Caco-2 (cell line): ENCODE measurements around the gene NDUFB7. TPM values are rescaled to one million over a fixed set of nuclear protein-coding genes. Genes with fewer than 3 reads are reported as not detected.
A peak's percentile ranks its signal among the peaks of the same experiment; 100 is the strongest.

Source experiments
- BruUV-seq: library from RNA; stranded (reverse); fragments of 400-500 nt; replicated peaks from 2 replicates; lab custom pipeline; 2021; lab: Mats Ljungman, UMichigan
- CTCF ChIA-PET: fragments of 300-600 bp; sonication (Branson Sonifier 250); formaldehyde crosslinking; loops from one replicate; lab custom pipeline; 2022; ENCODE audit warnings: antibody characterized with exemption; lab: Charles Lee
- POLR2A ChIA-PET: fragments of 300-600 bp; sonication (Branson Sonifier 250); formaldehyde crosslinking; loops from one replicate; lab custom pipeline; 2022; ENCODE audit warnings: antibody characterized with exemption; lab: Charles Lee
- DNase-seq, 2 experiments: peaks; one replicate each; pipeline versions ENCODE4 v3.0.0 to v3.0.0-alpha.2; 2020 to 2022
- H3K27me3 ChIP-seq: replicated peaks from 2 replicates; pipeline ENCODE4 v1.6.0; 2011; ENCODE audit warnings: low read length; ENCODE audit not compliant: control insufficient read depth, insufficient read depth
- H3K36me3 ChIP-seq: 2 replicates; pipeline ENCODE4 v1.5.1; 2011; ENCODE audit warnings: low read length; ENCODE audit not compliant: control insufficient read depth, insufficient read depth
- H3K4me1 ChIP-seq: fragments of 250-450 bp; sonication (Bioruptor Pico); 2 replicates; pipeline ENCODE4 v1.5.1; 2020; ENCODE audit warnings: mild to moderate bottlenecking
- H3K4me3 ChIP-seq: 2 replicates; pipeline ENCODE4 v1.5.1; 2011; ENCODE audit warnings: low read depth, mild to moderate bottlenecking, control low read depth, low read length
- H3K9me3 ChIP-seq: fragments of 250-450 bp; sonication (Bioruptor Pico); 2 replicates; pipeline ENCODE4 v1.5.1; 2020; ENCODE audit warnings: mild to moderate bottlenecking, moderate library complexity
- H3K27ac Mint-ChIP-seq: one replicate; pipeline ENCODE4 v1.8.0; 2022; ENCODE audit warnings: mixed read lengths; ENCODE audit not compliant: unreplicated experiment
- H3K27me3 Mint-ChIP-seq: one replicate; pipeline ENCODE4 v1.8.0; 2022; ENCODE audit warnings: mixed read lengths; ENCODE audit not compliant: insufficient read depth, unreplicated experiment
- H3K36me3 Mint-ChIP-seq: one replicate; pipeline ENCODE4 v1.8.0; 2022; ENCODE audit warnings: mild to moderate bottlenecking, mixed read lengths; ENCODE audit not compliant: insufficient read depth, unreplicated experiment
- H3K4me1 Mint-ChIP-seq: one replicate; pipeline ENCODE4 v1.8.0; 2022; ENCODE audit warnings: low read depth, mixed read lengths; ENCODE audit not compliant: unreplicated experiment
- H3K4me3 Mint-ChIP-seq: one replicate; pipeline ENCODE4 v1.8.0; 2022; ENCODE audit warnings: mild to moderate bottlenecking, moderate library complexity, mixed read lengths; ENCODE audit not compliant: unreplicated experiment
- H3K9me3 Mint-ChIP-seq: one replicate; pipeline ENCODE4 v1.8.0; 2022; ENCODE audit warnings: mixed read lengths; ENCODE audit not compliant: unreplicated experiment
- intact Hi-C: fragments of 100-400 bp; cut with micrococcal nuclease; formaldehyde crosslinking; loops from one replicate; pipeline ENCODE4 v1.10.0; 2022; ENCODE audit not compliant: unreplicated experiment
- total RNA-seq: library from RNA; stranded (reverse); gene quantifications from 2 replicates; pipeline ENCODE4 v1.2.3, GENCODE V29; 2022
- TF ChIP-seq, protein P1 (sequence below), 2 experiments: fragments of 200-600 bp in 1 of 2; IDR thresholded peaks; 1 replicate in 1 of 2; 2 replicates in 1 of 2; pipeline versions ENCODE4 v1.5.1 to v1.8.0; 2011 to 2022; ENCODE audit warnings: antibody characterized with exemption in 1 of 2, control low read depth in 1 of 2, inconsistent platforms in 1 of 2, low read depth in 1 of 2, low read length in 1 of 2, mild to moderate bottlenecking in 1 of 2, moderate library complexity in 1 of 2; ENCODE audit not compliant: insufficient read depth in 1 of 2, severe bottlenecking in 1 of 2, unreplicated experiment in 1 of 2

The NDUFB7 gene
- total RNA-seq, 1 experiment from 2014 or later = 158 TPM

DNA sequence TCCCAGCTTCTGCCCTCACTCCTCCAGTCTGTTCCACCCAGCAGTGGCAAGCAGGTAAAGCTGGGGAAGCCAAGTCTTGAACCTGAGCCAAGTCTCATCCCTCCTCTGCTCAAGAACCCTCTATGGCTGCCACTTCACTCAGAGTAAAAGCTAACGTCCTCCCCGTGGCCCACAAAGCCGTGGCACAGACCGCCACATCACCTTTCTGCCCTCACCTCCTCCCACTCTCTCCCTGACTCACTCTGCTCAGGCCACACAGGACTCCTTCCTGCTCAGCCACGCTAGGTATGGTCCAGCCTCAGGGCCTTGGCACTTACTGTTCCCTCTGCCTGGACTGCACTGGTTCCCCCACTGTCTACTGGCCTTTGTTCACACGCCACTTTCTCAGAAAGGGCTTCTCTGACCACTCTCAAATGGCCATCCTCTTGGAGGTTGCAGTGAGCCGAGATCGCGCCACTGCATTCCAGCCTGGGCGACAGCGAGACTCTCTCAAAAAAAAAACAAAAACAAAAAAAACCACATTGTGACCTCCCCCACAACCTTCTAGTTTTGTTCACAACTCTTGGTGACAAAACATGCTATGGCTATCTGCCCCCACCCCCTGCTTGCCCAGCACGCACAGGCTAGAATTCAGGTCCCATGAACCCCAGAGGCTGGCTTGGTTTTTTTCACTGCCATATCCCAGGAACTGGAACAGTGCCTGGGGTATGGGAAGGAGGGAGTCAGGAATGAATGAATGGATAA is 15.8 kb downstream of the NDUFB7 start:
- Mint-ChIP-seq H3K4me3 (no peak overlapping the region), H3K27me3 (no peaks in the 10 kb centered on the region), H3K27ac (peak overlapping the region; percentile 28), H3K9me3 (no peaks in the 10 kb centered on the region), H3K36me3 (peaks cover 26% of the 10 kb centered on the region), H3K4me1 (peaks cover 11% of the 10 kb centered on the region)
- intact Hi-C loops = no loop called here
- BruUV-seq = no TSS peak
- ChIA-PET CTCF (interaction anchor here (1.2 kb wide), 1 partner anchor 18 kb away, joined by 6 read pairs; no protein-coding TSS in a partner anchor), POLR2A (interaction anchor here (0.6 kb wide), 1 partner anchor 544 kb away, joined by 3 read pairs; no protein-coding TSS in a partner anchor)
- Histone ChIP-seq H3K9me3 (no peaks in the 10 kb centered on the region), H3K36me3 (peaks cover 1% of the 10 kb centered on the region; the same call in 1 of the 2 replicates), H3K27me3 (no peaks in the 10 kb centered on the region), H3K4me3 (no peak overlapping the region), H3K4me1 (peaks cover 5% of the 10 kb centered on the region)
- TF ChIP-seq, protein P1, sequence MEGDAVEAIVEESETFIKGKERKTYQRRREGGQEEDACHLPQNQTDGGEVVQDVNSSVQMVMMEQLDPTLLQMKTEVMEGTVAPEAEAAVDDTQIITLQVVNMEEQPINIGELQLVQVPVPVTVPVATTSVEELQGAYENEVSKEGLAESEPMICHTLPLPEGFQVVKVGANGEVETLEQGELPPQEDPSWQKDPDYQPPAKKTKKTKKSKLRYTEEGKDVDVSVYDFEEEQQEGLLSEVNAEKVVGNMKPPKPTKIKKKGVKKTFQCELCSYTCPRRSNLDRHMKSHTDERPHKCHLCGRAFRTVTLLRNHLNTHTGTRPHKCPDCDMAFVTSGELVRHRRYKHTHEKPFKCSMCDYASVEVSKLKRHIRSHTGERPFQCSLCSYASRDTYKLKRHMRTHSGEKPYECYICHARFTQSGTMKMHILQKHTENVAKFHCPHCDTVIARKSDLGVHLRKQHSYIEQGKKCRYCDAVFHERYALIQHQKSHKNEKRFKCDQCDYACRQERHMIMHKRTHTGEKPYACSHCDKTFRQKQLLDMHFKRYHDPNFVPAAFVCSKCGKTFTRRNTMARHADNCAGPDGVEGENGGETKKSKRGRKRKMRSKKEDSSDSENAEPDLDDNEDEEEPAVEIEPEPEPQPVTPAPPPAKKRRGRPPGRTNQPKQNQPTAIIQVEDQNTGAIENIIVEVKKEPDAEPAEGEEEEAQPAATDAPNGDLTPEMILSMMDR (IDR thresholded peaks at IDR 0.05; ENCODE audit: insufficient read depth in 1 of 2, low read depth in 1 of 2, low read length in 1 of 2, severe bottlenecking in 1 of 2, unreplicated experiment in 1 of 2) = no peak
- no peak for DNase-seq

DNA sequence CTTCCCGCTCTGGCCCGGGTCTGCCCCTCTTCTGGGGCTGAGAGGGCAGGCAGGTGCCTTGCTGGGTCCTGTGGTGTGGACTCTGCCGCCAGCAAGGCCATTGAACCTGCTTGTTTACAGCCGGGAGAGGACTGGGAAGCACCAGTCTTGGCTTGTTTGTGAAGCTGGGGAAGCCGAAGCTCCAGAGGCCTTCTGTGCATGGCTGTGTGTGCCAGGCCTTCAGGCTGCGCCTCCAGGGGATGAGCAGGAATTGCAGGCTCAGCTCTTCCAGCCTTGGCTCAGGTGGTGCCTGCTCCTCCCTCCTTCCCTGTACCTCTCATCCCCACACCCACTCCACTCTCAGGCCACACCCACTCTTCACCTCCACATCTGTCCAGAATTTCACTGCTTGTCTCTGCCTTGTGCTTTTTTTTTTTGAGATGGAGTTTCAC is 17.5 kb downstream of the NDUFB7 start:
- intact Hi-C loops = no loop called here

GRCh38 chr19:14553939-14554243 is 18.0 kb downstream of the NDUFB7 start:
- Histone ChIP-seq H3K9me3 (no peaks in the 10 kb centered on the region), H3K27me3 (no peaks in the 10 kb centered on the region), H3K36me3 (peaks cover 1% of the 10 kb centered on the region; the same call in 1 of the 2 replicates), H3K4me1 (peaks cover 14% of the 10 kb centered on the region), H3K4me3 (no peak overlapping the region)
- H3K4me1 Mint-ChIP-seq = peaks cover 13% of the 10 kb centered on the region
- H3K4me3 Mint-ChIP-seq = no peak overlapping the region
- ChIA-PET POLR2A (no interaction called here), CTCF (no interaction called here)
- peaks cover 38% of the 10 kb centered on the region for H3K36me3 Mint-ChIP-seq
- BruUV-seq = no TSS peak
- H3K9me3 Mint-ChIP-seq = no peaks in the 10 kb centered on the region
- no peak overlapping the region for H3K27ac Mint-ChIP-seq
- TF ChIP-seq, protein P1 (IDR thresholded peaks at IDR 0.05; ENCODE audit: insufficient read depth in 1 of 2, low read depth in 1 of 2, low read length in 1 of 2, severe bottlenecking in 1 of 2, unreplicated experiment in 1 of 2) = no peak
- intact Hi-C loops = no loop called here
- no peak for DNase-seq
- no peaks in the 10 kb centered on the region for H3K27me3 Mint-ChIP-seq

More for the DNA sequence above, 17.5 kb downstream of the NDUFB7 start:
- Mint-ChIP-seq H3K9me3 (no peaks in the 10 kb centered on the region), H3K4me1 (peaks cover 13% of the 10 kb centered on the region), H3K36me3 (peaks cover 34% of the 10 kb centered on the region), H3K27ac (no peak overlapping the region), H3K27me3 (no peaks in the 10 kb centered on the region), H3K4me3 (no peak overlapping the region)
- H3K4me1 ChIP-seq = peaks cover 14% of the 10 kb centered on the region
- no peaks in the 10 kb centered on the region for H3K9me3 ChIP-seq
- ChIA-PET POLR2A (no interaction called here), CTCF (no interaction called here)
- TF ChIP-seq, protein P1 (IDR thresholded peaks at IDR 0.05; ENCODE audit: insufficient read depth in 1 of 2, low read depth in 1 of 2, low read length in 1 of 2, severe bottlenecking in 1 of 2, unreplicated experiment in 1 of 2) = no peak
- BruUV-seq = no TSS peak
- DNase-seq = no peak
- H3K4me3 ChIP-seq = no peak overlapping the region
- H3K27me3 ChIP-seq = no peaks in the 10 kb centered on the region
- peaks cover 1% of the 10 kb centered on the region; the same call in 1 of the 2 replicates for H3K36me3 ChIP-seq
